HG02884 (cell line): ENCODE data around the gene CCR8.
"Not testable (repeated sequence)": the region's sequence is repeated elsewhere in the genome, so short reads cannot be mapped to it uniquely, and the experiment has no call there.

Experiments used
- ATAC-seq: cut with Tn5 transposase; IDR thresholded peaks from one replicate; pipeline ENCODE4 v1.9.1; 2021; ENCODE audit warnings: mild to moderate bottlenecking, moderate library complexity; ENCODE audit not compliant: unreplicated experiment

CCR8 gene

DNA sequence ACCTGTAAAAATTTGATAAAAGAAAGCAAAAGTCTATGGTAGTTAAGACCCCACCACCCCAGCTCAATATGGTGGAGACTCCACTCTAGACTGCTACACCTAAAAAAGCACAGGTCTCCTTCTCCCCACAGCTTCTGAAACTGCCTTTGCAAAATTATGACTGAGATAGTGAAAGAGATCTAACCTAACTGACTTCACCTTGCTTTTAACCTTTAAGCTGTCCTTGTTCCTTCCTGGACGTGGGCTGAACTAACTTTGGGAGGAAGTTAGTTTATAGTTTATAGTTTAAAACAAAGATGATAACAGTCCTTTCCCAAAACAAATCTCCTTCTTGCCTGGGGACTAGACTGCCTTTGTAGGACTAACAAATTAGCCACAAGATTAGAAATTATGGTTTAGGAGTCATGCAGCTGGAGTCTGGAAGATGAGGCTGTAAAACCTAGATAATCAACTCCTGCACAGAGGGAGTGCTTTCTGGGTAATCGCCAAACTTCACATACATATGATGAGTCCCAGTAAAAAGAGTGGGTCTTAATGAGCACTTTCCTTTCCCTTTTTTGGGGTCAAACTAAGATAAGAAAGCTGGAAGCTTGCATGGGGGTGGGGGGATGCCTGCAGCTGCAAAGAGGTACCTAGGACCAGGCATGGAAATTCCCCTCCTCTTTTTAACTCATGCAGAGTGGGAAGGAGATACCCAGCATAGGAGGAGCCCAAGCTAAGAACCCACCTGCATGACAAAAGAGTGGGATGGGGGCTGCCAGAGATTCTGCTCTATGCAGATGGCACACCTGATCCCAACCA, 17.5 kb downstream of the CCR8 start:
- ATAC-seq: peak; percentile 83

DNA sequence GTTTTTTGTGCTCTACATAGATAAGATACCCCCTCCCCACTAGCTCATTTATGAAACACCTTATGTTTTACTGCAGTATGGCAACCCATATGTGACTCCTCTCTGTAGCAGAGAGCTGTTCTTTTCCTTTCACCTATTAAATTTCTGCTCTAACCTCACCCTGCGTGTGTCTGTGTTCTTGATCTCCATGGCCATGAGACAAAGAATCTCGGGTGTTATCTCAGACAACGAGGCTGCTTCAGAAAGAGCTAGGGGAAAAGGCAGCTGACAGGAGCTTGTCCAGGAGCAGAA, 18.0 kb downstream of the CCR8 start:
- ATAC-seq: no peak

DNA sequence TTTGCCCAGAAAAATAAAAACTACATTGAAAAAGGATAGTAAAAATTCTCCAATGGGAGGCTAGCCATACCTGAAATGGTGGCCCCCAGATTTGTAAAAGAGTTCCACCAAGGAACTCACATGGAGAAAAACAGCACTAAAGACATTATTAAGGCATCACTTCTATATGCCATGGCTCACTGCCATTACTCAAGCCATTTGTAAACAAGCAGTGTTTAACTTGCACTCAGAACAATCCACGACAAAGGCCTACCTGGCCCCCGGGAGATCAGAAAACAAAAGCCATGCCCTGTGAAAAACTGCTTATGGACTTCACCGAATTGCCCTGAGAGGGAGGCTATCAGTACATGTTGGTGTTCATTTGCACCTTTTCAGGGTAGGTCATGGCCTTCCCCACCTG, 19.6 kb downstream of the CCR8 start:
- ATAC-seq: no peak

DNA sequence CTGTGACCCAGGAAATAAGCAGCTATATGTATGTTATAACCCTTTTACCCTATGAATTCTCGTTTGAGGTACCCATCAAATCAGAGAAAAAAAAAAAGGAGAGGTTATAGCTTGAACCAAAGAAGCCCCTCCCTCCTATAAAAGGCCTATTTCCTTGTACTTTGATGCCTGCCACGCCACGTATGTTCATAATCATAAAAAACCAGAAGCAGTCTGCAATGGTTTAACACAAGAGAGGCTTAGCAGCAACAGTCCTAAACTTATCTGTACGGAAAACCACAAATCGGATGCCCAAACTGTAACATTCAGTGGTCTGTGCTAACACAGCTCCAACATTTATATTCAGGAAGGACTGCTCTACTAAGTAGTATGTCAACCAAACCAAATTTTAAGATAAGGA, 21.2 kb downstream of the CCR8 start:
- no peak for ATAC-seq

DNA sequence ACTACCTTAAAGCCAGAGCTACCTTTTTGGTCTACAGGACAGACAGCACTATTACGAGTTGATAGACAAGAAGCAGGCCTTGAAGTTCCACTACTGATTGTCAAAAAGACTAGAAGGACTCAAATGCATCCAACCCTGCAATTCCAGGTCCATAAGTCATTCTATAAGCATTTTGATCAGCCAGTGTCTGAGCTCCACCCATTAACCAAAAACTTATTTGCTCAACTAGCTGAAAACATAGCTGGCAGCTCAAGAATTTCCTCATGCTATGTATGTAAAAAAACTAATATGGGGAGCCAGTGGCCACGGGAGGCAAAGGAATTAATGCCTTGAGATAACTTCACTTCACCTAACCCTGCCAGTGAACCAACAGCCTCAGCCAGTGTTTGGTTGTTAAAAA, 21.6 kb downstream of the CCR8 start:
- not testable (repeated sequence) for ATAC-seq

DNA sequence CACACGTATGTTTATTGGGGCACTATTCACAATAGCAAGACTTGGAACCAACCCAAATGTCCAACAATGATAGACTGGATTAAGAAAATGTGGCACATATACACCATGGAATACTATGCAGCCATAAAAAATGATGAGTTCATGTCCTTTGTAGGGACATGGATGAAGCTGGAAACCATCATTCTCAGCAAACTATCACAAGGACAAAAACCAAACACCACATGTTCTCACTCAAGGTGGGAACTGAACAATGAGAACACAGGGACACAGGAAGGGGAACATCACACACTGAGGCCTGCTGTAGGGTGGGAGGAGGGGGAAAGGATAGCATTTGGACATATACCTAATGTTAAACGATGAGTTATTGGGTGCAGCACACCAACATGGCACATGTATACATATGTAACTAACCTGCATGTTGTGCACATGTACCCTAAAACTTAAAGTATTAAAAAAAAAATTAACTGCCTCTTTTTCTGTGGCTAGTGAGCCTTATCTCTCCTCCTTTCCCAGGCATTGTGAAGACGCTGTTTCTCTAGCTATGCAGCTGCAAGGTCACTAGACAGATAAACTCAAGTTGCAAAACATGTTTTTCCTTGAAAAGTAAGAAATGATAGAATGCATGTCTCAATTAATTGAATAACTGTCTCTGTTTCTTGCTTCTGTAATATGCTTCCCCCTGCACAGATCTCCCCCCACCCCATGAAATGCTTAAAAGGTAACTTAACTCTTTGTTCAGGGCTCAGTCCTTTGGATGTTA, 23.8 kb downstream of the CCR8 start:
- not testable (repeated sequence) for ATAC-seq

DNA sequence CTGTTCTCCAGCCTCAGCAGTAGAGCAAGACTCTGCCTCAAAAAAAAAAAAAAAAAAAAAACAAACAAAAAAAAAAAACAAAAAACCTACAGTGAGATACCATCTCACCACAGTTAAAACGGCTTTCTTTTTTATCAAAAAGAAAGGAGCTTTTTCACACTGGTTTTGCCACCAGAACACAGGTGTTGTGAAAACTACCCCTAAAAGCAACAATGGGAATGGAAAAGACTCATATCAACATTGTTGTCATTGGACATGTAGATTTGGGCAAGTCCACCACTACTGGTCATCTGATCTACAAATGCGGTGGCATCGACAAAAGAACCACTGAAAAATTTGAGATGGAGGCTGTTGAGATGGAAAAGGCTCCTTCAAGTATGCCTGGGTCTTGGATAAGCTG, 28.8 kb downstream of the CCR8 start:
- ATAC-seq: no peak

DNA sequence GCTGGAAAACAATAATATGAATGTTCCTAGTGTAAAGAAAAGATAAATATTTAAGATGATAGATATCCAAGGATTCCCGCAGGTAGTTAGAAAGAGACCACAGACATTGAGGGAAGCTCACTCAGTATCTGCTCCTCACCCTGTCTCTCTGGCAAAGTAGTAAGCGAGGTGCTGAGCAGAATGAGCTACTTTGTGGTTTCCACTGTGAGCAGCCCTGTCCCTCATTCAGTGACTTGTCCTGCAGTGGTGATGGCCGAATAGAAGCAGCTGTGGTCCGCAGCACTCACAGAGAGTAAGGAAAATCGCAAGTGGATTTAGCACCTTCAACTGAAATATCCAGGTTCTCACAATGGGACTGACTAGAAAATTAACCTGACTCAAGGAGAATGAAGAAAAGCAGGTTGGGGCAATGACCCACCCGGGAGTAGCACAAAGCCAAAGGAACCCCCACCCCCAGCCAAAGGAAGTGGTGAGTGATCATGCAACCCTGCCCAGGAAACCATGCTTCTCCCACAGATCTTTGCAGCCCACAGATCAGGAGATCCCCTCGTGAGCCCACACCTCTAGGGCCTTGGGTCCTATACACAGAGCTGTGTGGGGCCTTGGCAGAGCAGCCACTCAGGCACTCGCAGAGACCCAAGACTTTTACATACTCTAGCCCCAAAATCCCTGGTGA, 31.9 kb downstream of the CCR8 start:
- ATAC-seq: peak; percentile 76

DNA sequence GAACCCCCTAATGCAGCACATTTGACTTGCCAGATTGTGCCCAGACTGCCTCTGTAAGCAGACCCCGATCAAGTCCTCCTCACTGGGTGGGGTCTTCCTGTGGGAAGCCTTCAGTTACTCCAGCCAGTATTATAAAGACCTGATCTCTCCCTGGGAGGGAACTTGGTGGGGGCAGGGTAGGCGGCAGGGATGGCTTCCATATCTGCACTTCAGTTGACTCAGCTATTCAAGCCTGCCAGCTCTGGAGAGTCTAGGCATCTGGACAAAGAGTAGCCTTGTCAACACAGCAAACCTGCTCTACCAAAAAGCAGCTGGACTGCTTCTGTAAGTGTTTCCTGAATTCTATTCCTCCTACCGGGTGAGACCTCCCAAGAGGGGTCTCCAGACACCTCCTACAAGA, 32.7 kb downstream of the CCR8 start:
- ATAC-seq: no peak

DNA sequence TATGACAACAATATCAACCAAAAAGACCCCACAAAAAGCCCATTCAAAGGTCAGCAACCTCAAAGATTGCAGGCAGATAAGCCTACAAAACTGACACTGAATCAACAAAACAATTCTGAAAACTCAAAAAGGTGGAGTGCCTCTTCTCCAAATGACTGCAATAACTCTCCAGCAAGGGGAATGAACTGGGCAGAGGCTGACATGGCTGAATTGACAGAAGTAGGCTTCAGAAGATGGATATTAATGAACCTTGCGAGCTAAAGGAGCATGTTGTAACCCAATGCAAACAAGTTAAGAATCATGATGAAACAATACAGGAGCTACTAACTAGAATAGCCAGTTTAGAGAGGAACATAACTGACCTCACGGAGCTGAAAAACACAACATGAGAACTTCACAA, 33.3 kb downstream of the CCR8 start:
- ATAC-seq: no peak

DNA sequence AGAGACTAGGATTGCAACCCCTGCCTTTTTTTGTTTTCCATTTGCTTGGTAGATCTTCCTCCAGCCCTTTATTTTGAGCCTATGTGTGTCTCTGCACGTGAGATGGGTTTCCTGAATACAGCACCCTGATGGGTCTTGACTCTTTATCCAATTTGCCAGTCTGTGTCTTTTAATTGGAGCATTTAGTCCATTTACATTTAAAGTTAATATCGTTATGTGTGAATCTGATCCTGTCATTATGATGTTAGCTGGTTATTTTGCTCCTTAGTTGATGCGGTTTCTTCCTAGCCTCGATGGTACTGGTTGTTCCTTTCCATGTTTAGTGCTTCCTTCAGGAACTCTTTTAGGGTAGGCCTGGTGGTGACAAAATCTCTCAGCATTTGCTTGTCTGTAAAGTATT, 40.9 kb downstream of the CCR8 start:
- not testable (repeated sequence) for ATAC-seq

DNA sequence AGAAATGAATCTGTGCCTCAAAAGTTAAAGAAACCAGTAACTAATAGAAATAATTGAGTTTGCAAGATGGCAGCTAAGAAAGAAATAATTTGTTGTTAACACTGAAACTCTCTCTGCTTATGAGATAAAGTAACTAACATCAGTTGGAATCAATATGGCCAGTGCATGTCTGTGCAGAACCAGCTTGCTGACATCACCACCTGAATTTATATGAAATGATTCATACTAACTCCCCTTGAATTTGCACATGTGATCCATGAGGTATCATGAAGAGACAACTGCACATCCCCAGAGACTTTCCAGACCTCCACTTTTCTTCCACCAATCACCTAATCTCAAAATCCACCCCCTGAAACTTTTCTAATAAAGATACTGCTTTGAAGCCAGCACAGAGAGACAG, 43.3 kb downstream of the CCR8 start:
- ATAC-seq: no peak

DNA sequence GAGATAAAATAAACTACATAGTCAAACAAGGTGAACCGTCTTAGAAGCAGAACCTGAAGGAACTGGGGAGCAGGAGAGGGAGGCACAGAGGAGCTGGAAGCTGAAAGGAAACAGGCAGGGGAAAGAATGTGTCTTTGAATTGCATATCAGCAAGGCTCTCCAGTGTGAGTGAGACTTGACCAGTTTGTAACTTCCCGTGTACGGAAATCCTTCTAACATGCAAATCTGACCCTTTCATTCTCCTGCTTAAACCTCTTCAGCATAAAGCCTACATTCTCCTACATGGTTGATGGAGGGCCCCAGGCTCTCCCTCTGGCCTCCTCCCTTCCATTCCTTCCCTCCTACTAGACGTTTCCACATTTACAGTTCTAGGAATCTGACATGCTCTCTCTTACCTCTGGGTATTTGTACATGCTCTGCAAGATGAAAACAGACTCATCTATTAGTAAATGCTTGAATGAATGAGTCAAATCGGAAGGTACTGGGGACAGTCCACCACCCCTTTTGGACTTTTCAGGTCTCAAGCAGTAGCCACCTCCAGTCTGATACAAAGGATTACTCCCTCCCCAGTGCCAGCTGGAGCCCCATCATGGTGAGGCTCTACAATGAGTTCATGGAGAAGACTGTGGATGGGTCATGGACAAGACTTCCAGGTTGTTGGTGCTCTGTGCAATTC, 47.6 kb downstream of the CCR8 start:
- ATAC-seq: no peak

DNA sequence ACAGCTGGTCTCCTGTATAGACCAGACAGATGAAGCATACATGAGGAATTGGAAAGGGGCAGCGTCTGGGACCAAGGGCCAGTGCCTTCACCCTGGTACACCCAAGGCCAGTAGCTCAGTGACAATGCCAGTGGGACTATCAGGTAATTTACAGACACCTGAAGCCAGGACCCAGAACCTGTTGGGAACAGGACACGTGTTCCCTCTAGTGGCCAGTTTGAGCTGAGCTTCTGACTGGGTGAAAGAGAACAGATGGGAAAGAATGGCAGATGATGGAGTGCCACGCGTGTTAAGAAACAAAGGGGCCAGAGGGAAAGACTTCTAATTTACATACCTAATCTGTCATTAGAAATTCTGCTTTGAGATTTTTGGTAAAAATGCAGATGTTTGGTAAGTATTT, 48.6 kb downstream of the CCR8 start:
- peak; percentile 77 for ATAC-seq

DNA sequence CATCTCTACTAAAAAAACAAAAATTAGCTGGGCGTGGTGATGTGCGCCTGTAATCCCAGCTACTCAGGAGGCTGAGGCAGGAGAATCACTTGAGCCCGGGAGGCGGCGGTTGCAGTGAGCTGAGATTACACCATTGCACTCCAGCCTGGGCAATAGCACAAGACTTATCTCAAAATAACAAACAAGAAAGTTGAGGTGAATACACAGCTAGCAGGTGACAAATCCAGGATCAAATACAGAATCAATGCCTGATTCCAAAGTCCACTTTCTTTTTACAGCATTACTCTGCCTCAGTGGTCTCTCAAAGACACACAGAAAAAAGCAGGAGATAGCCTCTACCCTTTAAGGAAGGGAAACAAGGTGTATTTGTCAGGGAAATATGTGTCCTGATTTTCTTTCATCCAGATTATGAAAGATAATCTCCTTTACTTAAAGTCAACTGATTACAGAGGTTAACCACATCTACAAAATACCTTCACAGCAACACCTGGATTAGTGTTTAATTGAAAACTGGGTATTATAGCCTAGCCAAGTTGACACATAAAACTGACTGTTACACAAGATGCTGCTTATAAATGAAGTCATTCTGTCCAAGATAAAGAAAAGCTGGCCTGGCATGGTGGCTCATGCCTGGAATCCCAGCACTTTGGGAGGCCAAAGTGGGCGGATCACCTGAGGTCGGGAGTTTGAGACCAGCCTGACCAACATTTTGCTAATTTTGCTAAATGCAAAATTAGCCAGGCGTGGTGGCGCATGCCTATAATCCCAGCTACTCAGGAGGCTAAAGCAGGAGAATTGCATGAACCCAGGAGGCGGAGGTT, 49.7 kb downstream of the CCR8 start:
- no peak for ATAC-seq

DNA sequence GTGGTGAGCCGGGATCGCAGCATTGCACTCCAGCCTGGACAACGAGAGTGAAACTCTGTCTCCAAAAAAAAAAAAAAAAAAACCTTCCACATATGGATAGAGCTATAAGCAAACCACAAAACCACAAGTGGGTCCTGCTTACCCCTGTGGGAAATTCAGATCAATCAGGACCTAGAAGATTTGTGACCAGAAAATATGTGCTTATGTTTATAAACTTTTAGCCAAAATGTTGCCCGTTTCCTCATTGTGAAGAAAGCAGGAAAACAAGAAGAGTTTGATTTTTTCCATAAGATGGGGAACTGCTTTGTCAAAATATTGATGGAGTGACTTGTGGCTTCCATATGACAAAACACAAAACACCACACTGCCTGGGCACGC, 50.3 kb downstream of the CCR8 start:
- ATAC-seq: no peak

DNA sequence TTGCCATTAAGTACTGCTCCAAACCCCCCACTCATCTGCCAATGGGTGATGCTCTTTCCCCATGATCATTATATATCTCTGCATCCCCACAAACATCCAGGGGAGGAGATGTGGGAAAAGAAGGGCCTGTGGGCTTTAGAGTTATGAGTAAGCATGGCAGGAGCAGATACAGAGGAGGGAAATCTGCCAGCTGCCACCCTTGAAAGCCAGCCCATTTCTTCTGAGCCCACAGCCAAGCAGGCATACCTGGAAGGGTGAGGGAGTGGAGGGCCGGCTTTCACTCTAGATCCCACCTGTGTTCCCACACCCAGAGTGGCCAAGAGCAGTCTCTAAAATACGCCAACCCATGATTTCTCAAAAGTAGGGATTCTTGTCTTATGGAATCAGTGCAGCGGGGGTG, 51.9 kb downstream of the CCR8 start:
- no peak for ATAC-seq
